Dedifferentiated amniotic fluid mesenchymal stem cell (primary cell): Measurements from ENCODE around the gene CCDC191.

Experiments used
- DNase-seq: peaks from one replicate; pipeline ENCODE4 v3.0.0-alpha.2; 2016; ENCODE audit errors: extremely low spot score

CCDC191 gene

GRCh38 chr3:113954091-113954685 lies 102.1 kb downstream of the CCDC191 start:
- DNase-seq, result no peak

GRCh38 chr3:113953677-113954076 lies 102.6 kb downstream of the CCDC191 start:
- no peak for DNase-seq

- no peak for DNase-seq
Observed at GRCh38 chr3:113952921-113953320, 103.4 kb downstream of the CCDC191 start.

- DNase-seq, result no peak
Observed at GRCh38 chr3:113948015-113948917, 108.1 kb downstream of the CCDC191 start.

GRCh38 chr3:113947372-113948014 lies 108.8 kb downstream of the CCDC191 start, which contains the start of gene ZDHHC23:
ZDHHC23 (plus strand) TSS chr3:113948013; CDS start chr3:113948803, 790 bp downstream.
- DNase-seq, result peak; percentile 22

- DNase-seq, result no peak
Observed at GRCh38 chr3:113946831-113947230, 109.5 kb downstream of the CCDC191 start.

- no peak for DNase-seq
Observed at GRCh38 chr3:113927556-113927955, 128.8 kb downstream of the CCDC191 start.

GRCh38 chr3:113914646-113915045 lies 141.7 kb downstream of the CCDC191 start:
- DNase-seq, result peak; percentile 20
